Ovary (tissue), 3 donors: ENCODE measurements around the gene RIPOR2.

Source experiments
- EP300 ChIP-seq: sonication (generic); formaldehyde crosslinking; IDR thresholded peaks from one replicate; pipeline ENCODE4 v1.6.1; 2017; ENCODE audit warnings: antibody characterized with exemption
- POLR2A ChIP-seq: fragments of 450-650 bp; IDR thresholded peaks from one replicate; pipeline ENCODE4 v1.6.1; 2017; ENCODE audit warnings: antibody characterized with exemption, mild to moderate bottlenecking, moderate library complexity
- TF ChIP-seq, protein P1 (sequence below), 3 donors: fragments of 450-650 bp in 2 of 3; fragments of 200-600 bp in 1 of 3; IDR thresholded peaks; one replicate each; pipeline versions ENCODE4 v1.5.1 to v1.8.0; 2016 to 2022; ENCODE audit warnings: antibody characterized with exemption in 3 of 3, mild to moderate bottlenecking in 1 of 3
- donor health status: DM: no; HTN: no; CAD: no.

DNA sequence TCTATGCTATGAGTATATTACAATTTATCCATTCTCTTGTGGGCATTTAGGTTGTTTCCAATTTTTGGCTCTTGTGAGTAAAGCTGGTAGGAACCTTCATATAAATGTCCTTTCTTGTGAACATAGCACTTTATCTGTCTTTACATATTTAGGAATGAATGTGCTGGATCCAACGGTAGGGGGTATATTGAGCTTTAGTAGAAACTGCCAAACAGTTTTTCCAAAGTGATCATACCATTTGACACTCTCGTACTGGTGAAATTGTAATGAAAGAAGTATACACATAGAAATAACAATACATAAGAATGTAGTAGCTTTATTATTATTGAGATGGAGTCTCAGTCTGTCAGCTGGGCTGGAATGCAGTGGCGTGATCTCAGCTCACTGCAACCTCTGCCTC is 106.1 kb downstream of the RIPOR2 start:
- TF ChIP-seq, protein P1, sequence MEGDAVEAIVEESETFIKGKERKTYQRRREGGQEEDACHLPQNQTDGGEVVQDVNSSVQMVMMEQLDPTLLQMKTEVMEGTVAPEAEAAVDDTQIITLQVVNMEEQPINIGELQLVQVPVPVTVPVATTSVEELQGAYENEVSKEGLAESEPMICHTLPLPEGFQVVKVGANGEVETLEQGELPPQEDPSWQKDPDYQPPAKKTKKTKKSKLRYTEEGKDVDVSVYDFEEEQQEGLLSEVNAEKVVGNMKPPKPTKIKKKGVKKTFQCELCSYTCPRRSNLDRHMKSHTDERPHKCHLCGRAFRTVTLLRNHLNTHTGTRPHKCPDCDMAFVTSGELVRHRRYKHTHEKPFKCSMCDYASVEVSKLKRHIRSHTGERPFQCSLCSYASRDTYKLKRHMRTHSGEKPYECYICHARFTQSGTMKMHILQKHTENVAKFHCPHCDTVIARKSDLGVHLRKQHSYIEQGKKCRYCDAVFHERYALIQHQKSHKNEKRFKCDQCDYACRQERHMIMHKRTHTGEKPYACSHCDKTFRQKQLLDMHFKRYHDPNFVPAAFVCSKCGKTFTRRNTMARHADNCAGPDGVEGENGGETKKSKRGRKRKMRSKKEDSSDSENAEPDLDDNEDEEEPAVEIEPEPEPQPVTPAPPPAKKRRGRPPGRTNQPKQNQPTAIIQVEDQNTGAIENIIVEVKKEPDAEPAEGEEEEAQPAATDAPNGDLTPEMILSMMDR (IDR thresholded peaks at IDR 0.05) = no peak
- TF ChIP-seq POLR2A (no peak), EP300 (no peak)
